Effector memory CD4-positive, alpha-beta T cell (primary cell): ENCODE data around the gene FARS2.

Experiments
- DNase-seq, 3 donors: peaks; one replicate each; pipeline ENCODE4 v3.0.0-alpha.2; 2020
- H3K27ac ChIP-seq: 2 replicates; pipeline ENCODE4 v1.7.0; 2013; ENCODE audit warnings: mild to moderate bottlenecking, low read length, moderate library complexity; ENCODE audit not compliant: insufficient read depth, poor library complexity, severe bottlenecking
- H3K27me3 ChIP-seq: replicated peaks from 2 replicates; pipeline ENCODE4 v1.7.0; 2013; ENCODE audit warnings: mild to moderate bottlenecking, low read length; ENCODE audit not compliant: insufficient read depth, control insufficient read depth, poor library complexity, severe bottlenecking
- H3K36me3 ChIP-seq: 2 replicates; pipeline ENCODE4 v1.7.0; 2013; ENCODE audit warnings: mild to moderate bottlenecking, low read length, moderate library complexity; ENCODE audit not compliant: control insufficient read depth, insufficient read depth
- H3K4me1 ChIP-seq: 2 replicates; pipeline ENCODE4 v1.7.0; 2013; ENCODE audit warnings: low read length, mild to moderate bottlenecking; ENCODE audit not compliant: control insufficient read depth, insufficient read depth, poor library complexity, severe bottlenecking
- H3K4me3 ChIP-seq: 2 replicates; pipeline ENCODE4 v1.7.0; 2013; ENCODE audit warnings: low read length, low read depth, mild to moderate bottlenecking; ENCODE audit not compliant: insufficient read depth, poor library complexity, severe bottlenecking
- H3K9me3 ChIP-seq: 2 replicates; pipeline ENCODE4 v1.7.0; 2013; ENCODE audit warnings: mild to moderate bottlenecking, low read length, moderate library complexity; ENCODE audit not compliant: control insufficient read depth

FARS2 gene

DNA sequence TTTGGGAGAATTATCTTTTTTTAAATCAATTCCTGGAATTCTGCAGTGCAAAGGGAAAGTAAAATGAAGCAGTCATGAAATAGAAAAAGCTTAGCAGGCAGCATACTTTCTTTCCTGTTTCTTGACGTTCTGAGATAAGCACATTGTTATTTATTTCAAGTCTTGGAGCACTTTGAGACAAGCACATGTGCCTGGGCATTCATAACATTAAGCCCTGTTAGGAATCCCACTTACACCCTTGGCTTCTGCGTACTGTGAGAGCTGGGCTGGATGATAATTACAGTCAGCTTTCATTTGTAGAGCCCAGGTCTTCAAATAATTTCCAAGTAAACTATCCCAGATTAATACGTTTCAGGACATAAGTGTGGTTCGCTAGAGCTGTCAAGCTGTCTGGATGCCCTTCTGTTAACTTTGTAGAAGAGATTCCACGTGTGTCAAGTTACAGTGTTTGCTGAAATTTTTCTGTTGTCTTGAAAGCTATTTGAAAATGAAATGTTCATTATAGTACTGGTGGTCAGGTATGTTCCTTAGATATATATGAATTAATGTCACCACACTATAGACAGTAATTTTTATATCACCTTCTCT is 8.9 kb downstream of the FARS2 start:
- DNase-seq, result no peak
- no peak overlapping the region for H3K4me3 ChIP-seq
- no peaks in the 10 kb centered on the region for H3K4me1 ChIP-seq
- H3K9me3 ChIP-seq, result no peaks in the 10 kb centered on the region
- no peak overlapping the region for H3K27ac ChIP-seq
- H3K27me3 ChIP-seq, result no peaks in the 10 kb centered on the region
- H3K36me3 ChIP-seq, result no peaks in the 10 kb centered on the region

- DNase-seq, result no peak
- no peaks in the 10 kb centered on the region for H3K36me3 ChIP-seq
- H3K4me3 ChIP-seq, result no peak overlapping the region
- H3K27ac ChIP-seq, result no peak overlapping the region
- H3K9me3 ChIP-seq, result no peaks in the 10 kb centered on the region
- no peaks in the 10 kb centered on the region for H3K4me1 ChIP-seq
- no peaks in the 10 kb centered on the region for H3K27me3 ChIP-seq
These were observed 10.6 kb downstream of the FARS2 start for GRCh38 chr6:5271926-5272325.

- Histone ChIP-seq H3K27ac (no peak overlapping the region), H3K27me3 (no peaks in the 10 kb centered on the region), H3K36me3 (no peaks in the 10 kb centered on the region), H3K4me3 (no peak overlapping the region), H3K9me3 (no peaks in the 10 kb centered on the region), H3K4me1 (no peaks in the 10 kb centered on the region)
- no peak for DNase-seq
These were observed 12.9 kb downstream of the FARS2 start for GRCh38 chr6:5274231-5274630.

- Histone ChIP-seq H3K9me3 (no peaks in the 10 kb centered on the region), H3K4me1 (peaks cover 6% of the 10 kb centered on the region), H3K4me3 (no peak overlapping the region), H3K36me3 (no peaks in the 10 kb centered on the region), H3K27ac (no peak overlapping the region), H3K27me3 (no peaks in the 10 kb centered on the region)
- no peak for DNase-seq
These were observed 14.2 kb downstream of the FARS2 start for GRCh38 chr6:5275497-5275896.

DNA sequence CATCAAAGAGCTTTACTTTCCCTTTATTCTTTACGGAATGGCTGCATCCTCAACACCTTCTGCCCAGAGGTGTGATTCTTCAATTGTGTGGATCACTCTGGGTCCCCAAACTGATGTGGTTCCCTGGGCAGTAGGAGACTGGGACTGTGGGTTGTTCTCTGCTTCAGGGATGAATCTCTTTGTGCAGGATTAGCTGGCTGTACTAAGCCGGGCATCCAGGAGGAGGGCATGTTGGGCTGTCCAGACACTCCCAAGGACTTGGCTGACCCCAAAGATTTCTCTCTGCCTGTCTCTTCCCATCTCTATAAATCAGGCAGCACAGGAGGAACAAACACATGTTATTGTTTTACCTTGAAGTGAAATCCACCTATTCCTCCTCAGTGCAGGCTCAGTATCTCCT is 15.3 kb downstream of the FARS2 start:
- DNase-seq, result no peak
- H3K36me3 ChIP-seq, result no peaks in the 10 kb centered on the region
- no peak overlapping the region for H3K4me3 ChIP-seq
- H3K9me3 ChIP-seq, result no peaks in the 10 kb centered on the region
- peaks cover 6% of the 10 kb centered on the region for H3K4me1 ChIP-seq
- H3K27me3 ChIP-seq, result no peaks in the 10 kb centered on the region
- H3K27ac ChIP-seq, result no peak overlapping the region

DNA sequence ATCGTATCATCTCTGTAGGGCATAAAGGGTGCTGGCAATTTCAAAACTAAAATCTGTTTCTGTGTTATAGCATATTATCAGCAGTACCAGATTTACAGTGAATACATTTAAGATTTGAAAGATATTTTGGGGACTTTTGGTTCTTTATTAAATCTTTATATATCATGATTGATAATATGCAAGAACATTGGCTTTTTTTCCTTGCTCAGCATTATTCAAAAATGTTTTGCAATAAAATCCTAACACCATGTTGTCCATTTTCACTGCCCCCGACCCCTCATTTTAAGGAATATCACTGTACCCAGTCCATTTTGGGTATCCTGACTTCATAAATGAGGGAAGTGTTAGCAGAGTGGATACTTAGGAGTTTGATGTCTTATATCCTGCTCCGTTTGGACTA is 16.3 kb downstream of the FARS2 start:
- peaks cover 6% of the 10 kb centered on the region for H3K4me1 ChIP-seq
- H3K27ac ChIP-seq, result no peak overlapping the region
- no peaks in the 10 kb centered on the region for H3K36me3 ChIP-seq
- no peaks in the 10 kb centered on the region for H3K27me3 ChIP-seq
- no peaks in the 10 kb centered on the region for H3K9me3 ChIP-seq
- H3K4me3 ChIP-seq, result no peak overlapping the region
- no peak for DNase-seq

GRCh38 chr6:5278047-5278446 is 16.7 kb downstream of the FARS2 start:
- Histone ChIP-seq H3K27ac (no peak overlapping the region), H3K36me3 (no peaks in the 10 kb centered on the region), H3K4me3 (no peak overlapping the region), H3K27me3 (no peaks in the 10 kb centered on the region), H3K9me3 (no peaks in the 10 kb centered on the region), H3K4me1 (peaks cover 6% of the 10 kb centered on the region)
- no peak for DNase-seq

DNA sequence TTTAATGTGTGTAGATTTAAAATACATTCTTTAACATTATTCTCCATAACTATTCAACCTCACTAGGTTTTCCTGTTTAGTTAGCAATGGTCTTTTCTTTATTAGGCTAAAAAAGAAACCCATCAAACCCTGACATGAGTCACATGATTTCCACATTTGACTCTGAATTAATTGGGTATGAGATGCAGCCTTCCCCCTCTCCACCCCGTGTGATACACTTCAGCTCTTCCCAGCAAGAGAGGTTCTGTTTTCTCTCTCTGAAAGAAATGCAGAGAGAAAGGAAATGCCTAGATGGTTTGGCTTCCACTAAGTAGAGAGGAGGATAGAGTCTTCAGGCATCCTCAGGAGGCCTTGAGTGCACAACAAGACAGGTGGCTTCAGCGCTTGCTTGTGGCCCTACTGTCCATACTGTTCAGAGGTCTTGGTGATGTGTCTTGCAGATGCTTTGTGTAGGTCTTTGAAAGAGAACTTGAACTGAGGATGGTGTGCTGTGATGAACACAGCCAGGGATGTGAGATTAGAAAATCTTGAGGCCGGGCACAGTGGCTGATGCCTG is 17.3 kb downstream of the FARS2 start:
- Histone ChIP-seq H3K4me1 (peaks cover 6% of the 10 kb centered on the region), H3K9me3 (no peaks in the 10 kb centered on the region), H3K27me3 (no peaks in the 10 kb centered on the region), H3K27ac (no peak overlapping the region), H3K4me3 (no peak overlapping the region), H3K36me3 (no peaks in the 10 kb centered on the region)
- no peak for DNase-seq

GRCh38 chr6:5279891-5280338 is 18.6 kb downstream of the FARS2 start:
- H3K27ac ChIP-seq, result no peak overlapping the region
- H3K9me3 ChIP-seq, result no peaks in the 10 kb centered on the region
- peaks cover 6% of the 10 kb centered on the region for H3K4me1 ChIP-seq
- DNase-seq, result no peak
- no peak overlapping the region for H3K4me3 ChIP-seq
- no peaks in the 10 kb centered on the region for H3K27me3 ChIP-seq
- no peaks in the 10 kb centered on the region for H3K36me3 ChIP-seq

GRCh38 chr6:5280920-5281319 is 19.6 kb downstream of the FARS2 start:
- Histone ChIP-seq H3K27ac (no peak overlapping the region), H3K27me3 (no peaks in the 10 kb centered on the region), H3K9me3 (no peaks in the 10 kb centered on the region), H3K36me3 (no peaks in the 10 kb centered on the region), H3K4me1 (peaks cover 6% of the 10 kb centered on the region), H3K4me3 (no peak overlapping the region)
- DNase-seq, result no peak
